Endothelial cell (in vitro differentiated cells): Measurements from ENCODE around the gene CAD. TPM values are rescaled to one million over a fixed set of nuclear protein-coding genes. Genes with fewer than 3 reads are reported as not detected.

Source experiments
- DNase-seq: peaks from one replicate; pipeline ENCODE4 v3.0.0; 2021; ENCODE audit warnings: low spot score
- H3K27ac Mint-ChIP-seq: one replicate; pipeline ENCODE4 v1.8.0; 2021; ENCODE audit warnings: mixed read lengths, inconsistent platforms; ENCODE audit not compliant: unreplicated experiment
- H3K27me3 Mint-ChIP-seq: one replicate; pipeline ENCODE4 v1.8.0; 2021; ENCODE audit warnings: mild to moderate bottlenecking, moderate library complexity, mixed read lengths, inconsistent platforms; ENCODE audit not compliant: unreplicated experiment
- H3K36me3 Mint-ChIP-seq: one replicate; pipeline ENCODE4 v1.8.0; 2021; ENCODE audit warnings: mild to moderate bottlenecking, low read depth, mixed read lengths, inconsistent platforms; ENCODE audit not compliant: unreplicated experiment
- H3K4me1 Mint-ChIP-seq: one replicate; pipeline ENCODE4 v1.8.0; 2021; ENCODE audit warnings: mild to moderate bottlenecking, mixed read lengths, inconsistent platforms; ENCODE audit not compliant: unreplicated experiment
- H3K4me3 Mint-ChIP-seq: one replicate; pipeline ENCODE4 v1.8.0; 2021; ENCODE audit warnings: mild to moderate bottlenecking, mixed read lengths, inconsistent platforms; ENCODE audit not compliant: unreplicated experiment
- H3K9me3 Mint-ChIP-seq: one replicate; pipeline ENCODE4 v1.8.0; 2021; ENCODE audit warnings: mixed read lengths, inconsistent platforms; ENCODE audit not compliant: unreplicated experiment
- total RNA-seq: library from RNA; stranded (reverse); fragmentation: NEBNext Ultra II Directional; extraction: Animal tissue kit (Norgen Biotek cat#: 25700); gene quantifications from one replicate; pipeline ENCODE4 v1.2.1, GENCODE V29; 2021; ENCODE audit not compliant: unreplicated experiment
- TF ChIP-seq, protein P1 (sequence below): fragments of 200-600 bp; sonication (generic); IDR thresholded peaks from one replicate; pipeline ENCODE4 v1.5.0; 2021; ENCODE audit warnings: antibody characterized with exemption; ENCODE audit not compliant: unreplicated experiment

The CAD gene
- total RNA-seq, 1 donor from 2014 or later, result 49.4 TPM

DNA sequence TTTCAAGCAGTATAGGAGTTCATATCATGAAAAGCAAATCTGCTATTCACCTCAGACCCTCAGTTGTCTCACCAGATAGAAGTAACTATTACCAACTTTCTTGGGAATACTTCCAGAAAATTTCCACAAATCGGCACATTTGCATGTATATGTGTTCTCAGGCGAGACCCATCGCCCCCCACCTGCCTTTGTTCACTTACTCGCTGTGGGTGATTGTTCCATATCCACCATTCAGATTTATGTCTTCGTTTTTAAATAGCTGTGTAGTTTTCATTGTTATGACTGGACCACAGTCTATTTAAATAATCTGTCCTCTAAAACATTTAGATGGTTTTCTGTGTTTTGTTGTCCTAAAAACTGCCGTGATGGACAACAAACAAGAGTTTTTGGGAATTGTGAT lies 68.3 kb downstream of the CAD start:
- Mint-ChIP-seq H3K27ac (no peak overlapping the region), H3K36me3 (no peaks in the 10 kb centered on the region), H3K27me3 (peaks cover 8% of the 10 kb centered on the region), H3K9me3 (no peaks in the 10 kb centered on the region), H3K4me3 (no peak overlapping the region), H3K4me1 (peaks cover 5% of the 10 kb centered on the region)
- TF ChIP-seq, protein P1, sequence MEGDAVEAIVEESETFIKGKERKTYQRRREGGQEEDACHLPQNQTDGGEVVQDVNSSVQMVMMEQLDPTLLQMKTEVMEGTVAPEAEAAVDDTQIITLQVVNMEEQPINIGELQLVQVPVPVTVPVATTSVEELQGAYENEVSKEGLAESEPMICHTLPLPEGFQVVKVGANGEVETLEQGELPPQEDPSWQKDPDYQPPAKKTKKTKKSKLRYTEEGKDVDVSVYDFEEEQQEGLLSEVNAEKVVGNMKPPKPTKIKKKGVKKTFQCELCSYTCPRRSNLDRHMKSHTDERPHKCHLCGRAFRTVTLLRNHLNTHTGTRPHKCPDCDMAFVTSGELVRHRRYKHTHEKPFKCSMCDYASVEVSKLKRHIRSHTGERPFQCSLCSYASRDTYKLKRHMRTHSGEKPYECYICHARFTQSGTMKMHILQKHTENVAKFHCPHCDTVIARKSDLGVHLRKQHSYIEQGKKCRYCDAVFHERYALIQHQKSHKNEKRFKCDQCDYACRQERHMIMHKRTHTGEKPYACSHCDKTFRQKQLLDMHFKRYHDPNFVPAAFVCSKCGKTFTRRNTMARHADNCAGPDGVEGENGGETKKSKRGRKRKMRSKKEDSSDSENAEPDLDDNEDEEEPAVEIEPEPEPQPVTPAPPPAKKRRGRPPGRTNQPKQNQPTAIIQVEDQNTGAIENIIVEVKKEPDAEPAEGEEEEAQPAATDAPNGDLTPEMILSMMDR, result no peak
- no peak for DNase-seq

DNA sequence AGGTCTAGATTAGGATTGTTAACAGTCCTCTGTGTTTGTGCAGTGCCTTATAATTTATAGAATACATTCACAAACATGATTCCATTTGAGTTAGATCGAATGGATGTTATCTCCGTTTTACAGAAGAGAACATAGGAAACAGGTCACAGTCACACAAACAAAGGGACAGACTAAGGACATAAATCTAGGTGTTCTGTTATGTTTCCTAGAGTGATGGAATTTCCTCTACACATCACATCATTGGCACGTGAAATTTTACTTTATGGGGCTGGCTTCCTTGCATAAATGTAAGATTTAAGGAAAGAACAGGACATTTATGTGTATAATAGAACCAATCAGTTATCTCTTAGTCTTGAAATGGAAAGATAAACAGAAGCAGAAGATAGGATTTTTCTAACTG lies 71.4 kb downstream of the CAD start:
- Mint-ChIP-seq H3K9me3 (no peaks in the 10 kb centered on the region), H3K4me3 (no peak overlapping the region), H3K27me3 (no peaks in the 10 kb centered on the region)

DNA sequence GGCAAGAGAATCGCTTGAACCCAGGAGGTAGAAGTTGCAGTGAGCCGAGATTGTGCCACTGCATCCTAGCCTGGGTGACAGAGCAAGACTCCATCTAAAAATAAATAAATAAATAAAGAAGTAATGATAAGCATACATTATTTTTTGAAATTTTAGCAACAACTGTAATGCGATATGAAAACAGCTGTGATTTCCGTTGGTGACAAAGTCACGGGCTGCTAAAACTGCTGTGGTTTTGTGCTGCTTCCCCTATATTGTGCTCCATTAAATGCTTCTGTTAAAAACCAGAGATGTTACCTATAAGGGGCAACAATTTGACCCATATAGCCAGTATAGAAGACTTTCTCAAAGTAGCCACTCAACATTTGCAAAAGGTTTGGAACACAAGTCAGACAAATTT lies 73.4 kb downstream of the CAD start:
- H3K4me3 Mint-ChIP-seq, result no peak overlapping the region
- no peak for DNase-seq
- peaks cover 2% of the 10 kb centered on the region for H3K4me1 Mint-ChIP-seq

More for the DNA sequence above, 71.4 kb downstream of the CAD start:
- DNase-seq, result no peak
- TF ChIP-seq, protein P1, result no peak
- Mint-ChIP-seq H3K4me1 (peaks cover 2% of the 10 kb centered on the region), H3K27ac (no peak overlapping the region), H3K36me3 (no peaks in the 10 kb centered on the region)

DNA sequence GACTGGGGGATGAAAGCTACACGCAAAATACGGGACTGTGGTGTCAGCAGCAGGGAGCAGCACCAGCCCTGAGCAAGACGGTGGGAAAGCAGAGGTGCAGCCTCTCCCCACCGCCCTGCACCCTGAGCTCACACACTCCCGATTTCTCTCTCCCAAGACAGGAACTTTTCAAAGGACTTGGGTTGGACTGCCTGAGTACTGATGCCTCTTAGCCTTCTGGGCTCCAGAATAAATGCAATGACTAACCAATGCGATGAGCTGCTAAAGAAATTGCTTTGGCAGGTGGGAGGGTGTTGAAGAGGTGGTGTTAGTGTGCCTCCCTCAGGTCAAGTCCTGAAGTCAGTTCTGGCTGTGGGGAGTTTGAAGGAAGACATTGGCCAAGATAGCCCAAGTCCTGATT lies 74.7 kb downstream of the CAD start:
- H3K4me3 Mint-ChIP-seq, result no peak overlapping the region
- no peaks in the 10 kb centered on the region for H3K9me3 Mint-ChIP-seq
- no peak overlapping the region for H3K27ac Mint-ChIP-seq
- TF ChIP-seq, protein P1, result no peak
- no peaks in the 10 kb centered on the region for H3K36me3 Mint-ChIP-seq
- H3K27me3 Mint-ChIP-seq, result no peaks in the 10 kb centered on the region
- H3K4me1 Mint-ChIP-seq, result peaks cover 2% of the 10 kb centered on the region
- DNase-seq, result no peak

More for the DNA sequence above, 73.4 kb downstream of the CAD start:
- Mint-ChIP-seq H3K27me3 (no peaks in the 10 kb centered on the region), H3K9me3 (no peaks in the 10 kb centered on the region), H3K27ac (no peak overlapping the region), H3K36me3 (no peaks in the 10 kb centered on the region)
- TF ChIP-seq, protein P1, result no peak

Other genes with a start within 250 kb of the CAD start
- gene MAPRE3, start 246.7 kb upstream of the CAD start, total RNA-seq, result 4.1 TPM
- gene TMEM214, start 184.4 kb upstream of the CAD start, total RNA-seq, result 55.3 TPM
- gene AGBL5, start 165.7 kb upstream of the CAD start, total RNA-seq, result 32.5 TPM
- 379 TPM for gene OST4, start 145.7 kb upstream of the CAD start, total RNA-seq
- 2.1 TPM for gene EMILIN1, start 138.8 kb upstream of the CAD start, total RNA-seq
- gene KHK, start 130.6 kb upstream of the CAD start, total RNA-seq, result 1.4 TPM
- not detected for gene CGREF1, start 98.2 kb upstream of the CAD start, total RNA-seq
- gene ABHD1, start 93.6 kb upstream of the CAD start, total RNA-seq, result 0.31 TPM
- 42.9 TPM for gene PREB, start 82.7 kb upstream of the CAD start, total RNA-seq
- gene PRR30, start 78.0 kb upstream of the CAD start, total RNA-seq, result not detected
- gene TCF23, start 68.4 kb upstream of the CAD start, total RNA-seq, result not detected
- 89.9 TPM for gene ATRAID, start 5.3 kb upstream of the CAD start, total RNA-seq
- gene SLC5A6, start 5.1 kb upstream of the CAD start, total RNA-seq, result 63.0 TPM
- not detected for gene SLC30A3, start 45.7 kb downstream of the CAD start, total RNA-seq
- not detected for gene DNAJC5G, start 58.1 kb downstream of the CAD start, total RNA-seq
- not detected for gene TRIM54, start 65.1 kb downstream of the CAD start, total RNA-seq
- gene UCN, start 91.1 kb downstream of the CAD start, total RNA-seq, result 1.5 TPM
- gene MPV17, start 105.7 kb downstream of the CAD start, total RNA-seq, result 55.0 TPM
- gene GTF3C2, start 139.4 kb downstream of the CAD start, total RNA-seq, result 61.4 TPM
- gene EIF2B4, start 153.0 kb downstream of the CAD start, total RNA-seq, result 48.6 TPM
- gene SNX17, start 153.2 kb downstream of the CAD start, total RNA-seq, result 90.5 TPM
- 20.8 TPM for gene ZNF513, start 163.4 kb downstream of the CAD start, total RNA-seq
- 127 TPM for gene PPM1G, start 192.2 kb downstream of the CAD start, total RNA-seq
- 117 TPM for gene NRBP1, start 211.3 kb downstream of the CAD start, total RNA-seq
- 4.6 TPM for gene KRTCAP3, start 225.0 kb downstream of the CAD start, total RNA-seq